K562 (cell line): Measurements from ENCODE around the gene KLK7. TPM values are rescaled to one million over a fixed set of nuclear protein-coding genes. Genes with fewer than 3 reads are reported as not detected.

ENCODE experiments used
- ATAC-seq: fragments of 200-7000 bp; cut with Tn5 transposase; 3 replicates; pipeline ENCODE4 v1.9.1; 2020; ENCODE audit warnings: moderate library complexity
- BruUV-seq: library from RNA; stranded (reverse); fragments of 400-500 nt; replicated peaks from 2 replicates; lab custom pipeline; 2021; lab: Mats Ljungman, UMichigan
- CTCF ChIA-PET: fragments of 300-600 bp; formaldehyde crosslinking; extraction: SDS; loops from one replicate; lab custom pipeline; 2021; ENCODE audit warnings: low intra/inter-chr PET ratio; lab: Yijun Ruan, JAX
- POLR2A ChIA-PET: fragments of 300-600, 350-650 bp; sonication (Branson Sonifier 250); formaldehyde crosslinking; extraction: SDS; loops from one replicate; lab custom pipeline; 2021; ENCODE audit warnings: antibody characterized with exemption, inconsistent platforms; lab: Yijun Ruan, JAX
- DNase-seq, 4 experiments: peaks; one replicate each; pipeline versions ENCODE4 v3.0.0 to v3.0.0-alpha.2; 2011 to 2018; ENCODE audit warnings: low spot score in 3 of 4, mixed read lengths in 3 of 4; ENCODE audit errors: extremely low read depth in 1 of 4
- FAIRE-seq: peaks from 2 replicates; lab custom pipeline; 2011; peaks lifted over from hg19 to GRCh38; lab: Jason Lieb, UNC
- H2AFZ ChIP-seq: 2 replicates; pipeline ENCODE4 v1.6.0; 2011; ENCODE audit warnings: low read depth, low read length, control low read depth, inconsistent platforms
- H3K27ac ChIP-seq: fragments of 200-600 bp; 3 replicates; pipeline ENCODE4 v1.8.0; 2011; ENCODE audit warnings: low read depth, mild to moderate bottlenecking, control low read depth, inconsistent platforms, low read length, moderate library complexity, mixed read lengths; ENCODE audit errors: extremely low read depth
- H3K27me3 ChIP-seq, 2 experiments: fragments of 300-600 bp in 1 of 2; 2 replicates in 1 of 2; 3 replicates in 1 of 2; pipeline versions ENCODE4 v1.6.0 to v1.8.0; 2011; ENCODE audit warnings: inconsistent platforms in 2 of 2, low read length in 2 of 2, mild to moderate bottlenecking in 1 of 2, mixed read lengths in 1 of 2, moderate library complexity in 1 of 2; ENCODE audit not compliant: control insufficient read depth in 2 of 2, insufficient read depth in 2 of 2
- H3K36me3 ChIP-seq: fragments of 300-600 bp; 3 replicates; pipeline ENCODE4 v1.8.0; 2011; ENCODE audit warnings: mild to moderate bottlenecking, low read length, inconsistent platforms; ENCODE audit not compliant: control insufficient read depth, insufficient read depth
- H3K4me1 ChIP-seq, 2 experiments: fragments of 200-600 bp in 1 of 2; replicated peaks in 1 of 2; 2 replicates in 1 of 2; 3 replicates in 1 of 2; pipeline versions ENCODE4 v1.5.1 to v1.8.0; 2011; ENCODE audit warnings: inconsistent platforms in 2 of 2, low read length in 2 of 2, mild to moderate bottlenecking in 1 of 2, mixed read lengths in 1 of 2, moderate library complexity in 1 of 2; ENCODE audit not compliant: control insufficient read depth in 2 of 2, insufficient read depth in 2 of 2
- H3K4me2 ChIP-seq: 2 replicates; pipeline ENCODE4 v1.6.1; 2011; ENCODE audit warnings: low read length, control low read depth, inconsistent platforms, mixed read lengths; ENCODE audit not compliant: insufficient read depth
- H3K4me3 ChIP-seq: fragments of 200-600 bp; sonication (generic), shearing (Covaris generic); 2 replicates; pipeline ENCODE4 v1.5.1; 2016; ENCODE audit warnings: control low read depth, inconsistent platforms
- H3K79me2 ChIP-seq: fragments of 200-600 bp; 3 replicates; pipeline ENCODE4 v1.8.0; 2011; ENCODE audit warnings: low read length, inconsistent platforms; ENCODE audit not compliant: control insufficient read depth, insufficient read depth
- H3K9ac ChIP-seq, 2 experiments: 2 replicates each; pipeline versions ENCODE4 v1.6.0 to v1.6.1; 2011; ENCODE audit warnings: low read depth in 2 of 2, low read length in 2 of 2, control low read depth in 1 of 2, inconsistent platforms in 1 of 2, mild to moderate bottlenecking in 1 of 2, mixed read lengths in 1 of 2; ENCODE audit not compliant: insufficient read depth in 1 of 2
- H3K9me1 ChIP-seq: one replicate; pipeline ENCODE4 v1.6.0; 2011; ENCODE audit warnings: inconsistent platforms, mild to moderate bottlenecking, low read length, moderate library complexity; ENCODE audit not compliant: control insufficient read depth, insufficient read depth
- H3K9me3 ChIP-seq: replicated peaks from 2 replicates; pipeline ENCODE4 v1.5.1; 2011; ENCODE audit warnings: low read depth, low read length, inconsistent platforms; ENCODE audit not compliant: control insufficient read depth, insufficient read depth
- H4K20me1 ChIP-seq: replicated peaks from 2 replicates; pipeline ENCODE4 v1.6.1; 2011; ENCODE audit warnings: low read length, inconsistent platforms, mixed read lengths; ENCODE audit not compliant: control insufficient read depth, insufficient read depth
- GABPA ChIP-seq: fragments of 200-800 bp; sonication (Bioruptor generic); conservative IDR thresholded peaks from 2 replicates; pipeline ENCODE4 v1.6.1; 2016; ENCODE audit warnings: low read depth, missing genetic modification characterization, missing compliant biosample characterization
- KHSRP ChIP-seq: fragments of 450-650 bp; IDR thresholded peaks from 2 replicates; pipeline ENCODE4 v1.6.1; 2017
- POLR2A ChIP-seq: fragments of 450-650 bp; conservative IDR thresholded peaks from 2 replicates; pipeline ENCODE4 v1.6.1; 2016
- RBM25 ChIP-seq: fragments of 200-400 bp; formaldehyde crosslinking; IDR thresholded peaks from 2 replicates; pipeline ENCODE4 v1.6.1; 2018; ENCODE audit warnings: low read length, low read depth, moderate library complexity; ENCODE audit not compliant: severe bottlenecking
- RCOR1 ChIP-seq, 2 experiments: IDR thresholded peaks; 2 replicates each; pipeline ENCODE4 v1.6.1; 2012; ENCODE audit warnings: low read depth in 2 of 2, low read length in 2 of 2, borderline replicate concordance in 1 of 2, improper control_type of control experiment in 1 of 2
- ZC3H4 ChIP-seq: sonication (generic); formaldehyde crosslinking; IDR thresholded peaks from 2 replicates; pipeline ENCODE4 v1.9.0; 2021; ENCODE audit warnings: missing genetic modification reagents, borderline replicate concordance
- ZFP30 ChIP-seq: fragments of 250-450 bp; sonication (Bioruptor Pico); IDR thresholded peaks from 2 replicates; pipeline ENCODE4 v1.8.0; 2022; ENCODE audit warnings: moderate library complexity, mild to moderate bottlenecking, inconsistent platforms, borderline replicate concordance
- ZFP36 ChIP-seq: fragments of 150-350 bp; IDR thresholded peaks from 2 replicates; pipeline ENCODE4 v1.6.1; 2018; ENCODE audit warnings: low read length, low read depth; ENCODE audit not compliant: partially characterized antibody
- ZNF41 ChIP-seq: fragments of 250-450 bp; sonication (Bioruptor Pico); conservative IDR thresholded peaks from 2 replicates; pipeline ENCODE4 v1.4.0; 2020; ENCODE audit warnings: mild to moderate bottlenecking
- ZNF436 ChIP-seq: fragments of 250-450, 450-650 bp; sonication (Bioruptor Pico); formaldehyde crosslinking; IDR thresholded peaks from 2 replicates; pipeline ENCODE4 v1.7.0; 2020; ENCODE audit warnings: mild to moderate bottlenecking
- WGBS: fragments of 100-300 bp; shearing (Covaris generic); methylation state at CpG from one replicate; pipeline ENCODE4 v1.1.6; 2016; ENCODE audit warnings: low coverage, mixed read lengths; ENCODE audit not compliant: insufficient coverage; ENCODE audit errors: missing lambda C conversion rate; 5-methylcytosine and 5-hydroxymethylcytosine counted together
- in situ Hi-C: fragments of 300-500 bp; cut with MboI; formaldehyde crosslinking; loops from 4 replicates; pipeline ENCODE4 v1.15.0; 2018; ENCODE audit warnings: inconsistent platforms, mixed read lengths
- intact Hi-C: fragments of 100-400 bp; cut with micrococcal nuclease; formaldehyde crosslinking; loops from 2 replicates; pipeline ENCODE4 v1.14.2; 2022
- polyA plus RNA-seq, 8 experiments: library from polyadenylated mRNA; depleted of rRNA in 4 of 8; stranded (reverse) in 5 of 8; unstranded in 3 of 8; fragments of >200 nt; fragmentation: Nextera tagmentation in 2 of 8; fragmentation: Illumina TruSeq in 1 of 8; extraction: Ambion mirVana in 2 of 8; extraction: Trizol in 1 of 8; gene quantifications; 2 replicates each; pipeline versions ENCODE4 v1.2.1 to v1.2.3, GENCODE V29; 2011 to 2014; ENCODE audit warnings: inconsistent platforms in 1 of 8, missing spikeins in 1 of 8
- total RNA-seq, 7 experiments: library from RNA; depleted of rRNA in 6 of 7; stranded (reverse); fragments of >200 nt in 6 of 7; fragmentation: Illumina TruSeq in 2 of 7; extraction: Trizol in 2 of 7; gene quantifications; 2 replicates each; pipeline versions ENCODE4 v1.2.1 to v1.2.3, GENCODE V29; 2011 to 2021; ENCODE audit warnings: low replicate concordance in 1 of 7

The KLK7 gene
- total and polyA plus RNA-seq, 9 of the 15 experiments (the other 6 are each of a cell fraction or from before 2014, with no cell fraction given), result 0.03 TPM; not detected in 8

DNA sequence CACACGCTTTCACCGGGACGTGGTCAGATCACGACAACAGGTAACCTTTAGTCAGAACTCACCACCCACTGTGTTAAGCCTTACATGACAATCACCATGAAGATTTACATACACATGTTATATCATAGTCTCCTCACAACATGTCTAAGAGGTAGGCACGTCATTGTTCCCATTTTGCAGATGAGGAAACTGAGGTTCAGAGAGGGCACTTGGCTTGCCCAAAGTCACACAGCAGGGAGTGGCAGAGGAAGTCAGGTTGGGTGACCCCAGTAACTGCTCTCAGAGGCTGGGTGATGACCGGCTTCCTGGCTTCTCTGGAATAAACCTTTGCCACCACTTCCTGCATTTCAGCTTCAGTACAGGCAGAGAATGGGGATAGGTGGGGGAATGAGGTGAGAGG is 30.5 kb upstream of the KLK7 start (continued):
- peak in 1 of 2 experiments; percentile 25; a peak in 1 of 4 replicates for TF ChIP-seq RCOR1 (IDR thresholded peaks at IDR 0.05; ENCODE audit: borderline replicate concordance in 1 of 2, low read depth in 2 of 2, low read length in 2 of 2)

DNA sequence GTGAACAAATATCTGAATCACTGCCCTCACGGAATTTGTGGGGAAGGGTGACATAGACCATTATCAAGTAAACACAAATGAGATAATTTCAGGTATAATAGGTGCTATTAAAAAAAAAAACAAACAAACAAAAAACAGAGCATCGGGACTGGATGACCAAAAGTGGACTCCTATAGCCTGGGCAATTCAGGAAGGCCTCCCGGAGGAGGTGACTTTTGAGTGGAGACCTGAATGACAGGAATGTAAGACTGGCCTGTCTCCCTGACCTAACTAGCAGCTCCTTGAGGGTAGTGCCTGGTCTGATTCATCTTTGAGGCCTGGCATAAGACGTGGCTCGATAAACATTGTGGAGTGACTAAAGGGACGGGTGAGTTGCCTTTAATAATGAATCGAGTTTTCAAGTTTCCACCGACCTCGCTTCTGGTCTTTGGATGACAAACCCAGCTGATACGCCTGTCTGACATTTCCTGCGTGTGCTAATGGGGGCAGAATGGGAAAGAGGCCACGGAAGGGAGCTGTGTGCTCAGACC is 29.0 kb upstream of the KLK7 start:
- CTCF ChIA-PET, result no interaction called here
- BruUV-seq, result no TSS peak
- 4% methylated on average over 12 of the region's 12 CpGs for WGBS

More for the DNA sequence above, 29.0 kb upstream of the KLK7 start:
- H2AFZ ChIP-seq, result no peak overlapping the region
- no peak for ATAC-seq
- no peak overlapping the region for H3K4me3 ChIP-seq
- no peak overlapping the region for H3K9ac ChIP-seq
- no peak for FAIRE-seq
- POLR2A ChIA-PET, result interaction anchor here (0.6 to 1.2 kb wide), 2 partner anchors 25 to 96 kb away, joined by 4 read pairs; partner anchors contain the start of gene CTU1
- 0 out of 2 replicates have a peak, but pooled peaks have one; percentile 54 for TF ChIP-seq ZNF436 (CRISPR knock-in tag)
- no peak for TF ChIP-seq ZNF41 (CRISPR knock-in tag)
- TF ChIP-seq POLR2A, result no peak
- no peak for TF ChIP-seq GABPA
- no peak for TF ChIP-seq KHSRP
- peak; percentile 93 for TF ChIP-seq ZFP36
- TF ChIP-seq RBM25, result peak; percentile 59
- no peak for TF ChIP-seq ZFP30 (CRISPR knock-in tag)
- no peak for TF ChIP-seq ZC3H4 (CRISPR knock-in tag)
- TF ChIP-seq, all 486 proteins: peak for 3
- Histone ChIP-seq H3K27me3 (peaks cover 8 to 58% of the 10 kb centered on the region in 2 experiments; a peak in 4 of 5 replicates), H3K27ac (no peak overlapping the region), H3K4me2 (no peak overlapping the region), H3K4me1 (peaks cover 0 to 8% of the 10 kb centered on the region in 2 experiments; a peak in 2 of 5 replicates), H4K20me1 (peaks cover 2% of the 10 kb centered on the region; the same call in 1 of the 2 replicates), H3K9me3 (no peaks in the 10 kb centered on the region), H3K36me3 (no peaks in the 10 kb centered on the region), H3K79me2 (no peaks in the 10 kb centered on the region), H3K9me1 (no peaks in the 10 kb centered on the region)
- DNase-seq, result no peak
- intact Hi-C loops, result no loop called here
- in situ Hi-C loops, result no loop called here
